Mononuclear cell (primary cell): Measurements from ENCODE around the gene TFF1. TPM values are rescaled to one million over a fixed set of nuclear protein-coding genes. Genes with fewer than 3 reads are reported as not detected.

Source experiments
- H3K27me3 ChIP-seq: 2 replicates; pipeline ENCODE4 v1.6.0; 2011; ENCODE audit warnings: low read length, control low read depth; ENCODE audit not compliant: insufficient read depth
- H3K4me1 ChIP-seq: 2 replicates; pipeline ENCODE4 v1.5.1; 2011; ENCODE audit warnings: mild to moderate bottlenecking, low read length, control low read depth; ENCODE audit not compliant: insufficient read depth
- H3K4me3 ChIP-seq: 2 replicates; pipeline ENCODE4 v1.5.1; 2011; ENCODE audit warnings: mild to moderate bottlenecking, low read length, moderate library complexity
- H3K9me3 ChIP-seq: 2 replicates; pipeline ENCODE4 v1.5.1; 2011; ENCODE audit warnings: low read depth, mild to moderate bottlenecking, control low read depth, low read length
- total RNA-seq: library from RNA; depleted of rRNA; stranded (reverse); fragments of >200 nt; gene quantifications from one replicate; pipeline ENCODE4 v1.2.3, GENCODE V29; 2012

Gene TFF1
- total RNA-seq, 1 donor: not detected

DNA sequence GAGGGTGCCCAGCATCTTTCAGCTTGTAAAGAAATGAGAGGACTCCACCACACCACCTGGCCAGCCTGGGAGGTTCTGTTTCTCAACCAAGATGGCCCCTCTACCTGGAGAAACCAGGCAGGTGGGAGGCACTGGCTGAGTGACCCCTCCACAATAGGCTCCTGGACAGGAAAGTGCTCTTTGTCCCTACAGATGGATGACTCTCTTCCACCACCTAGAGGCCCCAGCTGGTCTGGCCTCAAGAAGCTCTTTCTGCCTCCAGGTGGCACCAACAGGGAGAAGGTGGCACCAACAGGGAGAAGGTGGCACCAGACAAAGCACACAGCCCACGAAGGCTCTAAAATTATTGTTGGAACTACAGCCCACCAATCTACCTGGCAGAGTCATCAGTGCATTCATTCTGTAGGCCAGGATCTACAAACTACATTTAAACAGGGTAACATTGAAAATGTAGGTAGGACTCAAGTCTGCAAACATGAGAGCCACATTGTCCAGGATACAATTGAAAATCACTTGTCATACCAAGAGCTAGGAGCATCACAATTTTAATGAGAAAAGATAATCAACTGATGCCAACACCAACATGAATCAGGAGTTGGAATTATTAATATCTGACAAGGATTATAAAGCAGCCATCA, 15.1 kb upstream of the TFF1 start:
- Histone ChIP-seq H3K4me1 (peaks cover 5% of the 10 kb centered on the region), H3K27me3 (no peaks in the 10 kb centered on the region), H3K4me3 (no peak overlapping the region), H3K9me3 (no peaks in the 10 kb centered on the region)

DNA sequence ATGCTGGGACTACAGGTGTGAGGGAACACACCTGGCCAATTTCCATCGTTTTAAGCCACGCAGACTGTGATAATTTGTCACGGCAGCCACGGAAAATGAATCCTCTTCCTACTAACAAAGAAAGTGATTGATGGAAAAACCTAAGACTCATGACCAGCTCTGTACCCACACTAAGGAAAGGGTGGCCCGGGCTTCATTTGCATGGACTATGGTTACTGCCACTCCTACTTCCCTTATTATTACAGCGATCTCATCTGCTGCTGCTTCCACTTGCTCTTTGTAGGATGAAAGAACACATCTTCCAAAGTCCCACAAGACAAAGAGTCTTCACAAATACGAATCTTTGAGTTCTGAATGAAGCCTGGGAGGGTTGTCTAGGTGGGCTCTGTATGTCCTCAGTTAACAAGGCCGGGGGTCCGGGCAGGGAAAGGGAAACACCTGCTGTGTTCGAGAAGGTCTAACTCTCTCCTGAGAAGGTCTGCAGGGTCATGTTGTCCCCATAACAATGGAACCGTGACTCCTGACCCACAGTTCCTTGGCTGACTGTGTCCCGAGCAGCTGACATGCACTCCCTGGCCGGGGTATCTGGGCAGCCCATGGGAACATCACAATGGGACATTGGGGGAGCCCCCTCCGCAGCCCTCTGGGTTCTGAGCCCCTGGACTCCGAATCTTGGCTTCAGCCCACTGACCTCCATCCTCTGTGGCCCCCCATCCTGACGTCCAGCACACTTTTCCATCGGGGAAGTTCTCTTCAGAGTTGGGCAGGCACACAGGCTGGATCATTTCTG, 13.3 kb upstream of the TFF1 start:
- no peak overlapping the region for H3K4me3 ChIP-seq
- H3K4me1 ChIP-seq: no peaks in the 10 kb centered on the region
- no peaks in the 10 kb centered on the region for H3K27me3 ChIP-seq
- no peaks in the 10 kb centered on the region for H3K9me3 ChIP-seq

DNA sequence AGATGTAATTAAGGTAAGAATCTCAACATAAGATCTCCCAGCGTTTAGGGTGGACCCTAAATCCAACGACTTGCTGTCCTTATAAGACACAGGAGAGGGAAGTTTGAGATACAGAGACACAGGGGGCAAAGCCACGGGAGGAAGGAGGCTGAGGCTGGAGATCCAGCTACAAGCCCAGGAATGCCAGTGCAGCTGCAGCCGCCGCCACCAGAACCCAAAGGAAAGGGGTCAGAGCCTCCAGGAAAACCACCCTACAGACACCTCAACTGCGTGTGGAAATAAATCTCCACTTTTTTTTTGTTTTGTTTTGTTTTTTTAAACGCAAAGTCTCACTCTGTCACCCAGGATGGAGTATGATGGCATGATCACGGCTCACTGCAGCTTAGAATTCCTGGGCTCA, 12.1 kb upstream of the TFF1 start:
- no peak overlapping the region for H3K4me3 ChIP-seq
- H3K4me1 ChIP-seq: no peaks in the 10 kb centered on the region
- no peaks in the 10 kb centered on the region for H3K27me3 ChIP-seq
- H3K9me3 ChIP-seq: no peaks in the 10 kb centered on the region

DNA sequence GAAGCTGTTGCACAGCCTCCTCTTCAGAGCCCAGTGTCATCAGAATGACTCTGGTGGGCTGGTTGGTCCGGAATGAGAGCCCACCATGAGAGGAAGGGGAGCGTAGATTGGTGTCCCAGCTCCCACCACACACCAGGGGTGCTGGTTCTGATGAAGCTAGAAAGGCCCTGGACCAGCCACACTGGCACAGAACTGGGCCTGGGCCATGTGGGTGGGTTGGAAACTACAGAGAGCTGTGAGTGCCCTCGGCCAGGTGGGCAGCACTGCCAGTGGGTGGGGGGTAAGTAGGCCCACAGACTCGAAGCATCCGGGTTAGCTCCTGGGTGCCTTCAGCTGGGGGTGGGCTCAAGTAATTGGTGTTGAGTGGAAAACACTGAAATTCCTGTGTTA, 11.6 kb upstream of the TFF1 start:
- Histone ChIP-seq H3K27me3 (no peaks in the 10 kb centered on the region), H3K9me3 (no peaks in the 10 kb centered on the region), H3K4me1 (no peaks in the 10 kb centered on the region), H3K4me3 (no peak overlapping the region)

DNA sequence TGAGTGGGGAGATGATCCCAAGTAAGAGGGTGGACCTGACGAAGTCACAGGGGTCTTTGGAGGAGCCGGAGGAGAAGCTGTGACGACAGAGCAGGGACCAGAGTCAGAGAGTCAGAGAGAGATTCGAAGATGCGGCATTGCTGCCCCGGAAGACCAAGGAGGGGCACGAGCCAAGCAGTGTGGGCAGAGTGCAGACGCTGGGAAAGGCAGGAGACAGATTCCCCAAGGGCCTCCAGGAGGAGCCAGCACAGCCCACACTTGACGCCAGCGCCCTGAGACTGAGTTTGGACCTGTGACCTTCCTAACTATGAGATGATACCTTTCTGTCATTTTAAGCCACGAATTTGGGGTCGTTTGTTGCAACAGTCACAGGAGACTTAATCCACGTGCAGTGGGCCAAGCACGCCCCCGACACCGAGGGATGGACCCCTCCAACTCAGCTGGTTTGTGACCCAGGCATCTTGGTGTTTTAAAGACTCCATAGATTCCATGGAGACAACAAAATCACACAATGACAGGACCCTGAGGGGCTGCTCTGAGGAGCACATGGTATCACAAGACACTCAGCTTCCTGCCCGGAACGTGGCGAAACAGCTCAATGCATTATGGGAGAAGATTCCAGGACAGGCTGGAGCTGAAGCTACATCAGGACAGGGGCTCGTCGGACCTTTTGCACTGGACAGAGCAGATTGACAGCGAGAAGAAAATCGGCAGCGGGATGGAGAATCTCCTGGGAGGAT, 11.0 kb upstream of the TFF1 start:
- H3K27me3 ChIP-seq: no peaks in the 10 kb centered on the region
- H3K4me3 ChIP-seq: no peak overlapping the region
- H3K4me1 ChIP-seq: no peaks in the 10 kb centered on the region
- H3K9me3 ChIP-seq: no peaks in the 10 kb centered on the region

DNA sequence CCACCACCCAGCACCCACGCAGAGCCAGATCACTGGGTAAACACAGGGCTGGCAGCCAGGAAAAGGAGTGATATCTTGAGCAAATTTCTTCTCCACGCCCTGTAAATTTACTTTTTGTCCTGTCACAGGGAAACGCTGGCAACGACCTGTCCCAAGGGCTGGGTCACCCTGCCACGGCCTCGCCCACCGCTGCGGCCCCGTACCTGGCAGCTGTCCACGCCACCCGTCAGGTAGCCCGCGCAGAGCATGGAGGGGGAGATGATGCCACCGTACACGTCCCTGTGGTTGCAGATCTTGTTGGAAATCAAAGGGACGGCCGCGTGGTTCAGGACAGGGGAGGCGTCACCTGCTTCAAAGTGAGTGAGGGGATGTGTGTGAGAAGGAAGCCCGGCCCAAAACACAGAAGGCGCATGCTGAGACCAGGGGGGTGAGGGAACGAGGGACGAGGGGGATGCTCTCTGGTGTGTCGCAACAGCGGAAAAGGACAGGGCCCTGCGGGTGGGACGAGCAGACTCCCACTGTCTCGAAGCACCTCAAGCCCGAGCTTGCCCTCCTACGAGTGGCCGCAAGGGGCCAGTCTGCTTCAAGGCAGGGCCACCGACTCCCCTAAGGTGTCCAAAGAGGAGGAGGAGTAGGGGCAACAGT, 10.1 kb upstream of the TFF1 start:
- Histone ChIP-seq H3K4me3 (no peak overlapping the region), H3K9me3 (no peaks in the 10 kb centered on the region), H3K4me1 (no peaks in the 10 kb centered on the region), H3K27me3 (no peaks in the 10 kb centered on the region)

DNA sequence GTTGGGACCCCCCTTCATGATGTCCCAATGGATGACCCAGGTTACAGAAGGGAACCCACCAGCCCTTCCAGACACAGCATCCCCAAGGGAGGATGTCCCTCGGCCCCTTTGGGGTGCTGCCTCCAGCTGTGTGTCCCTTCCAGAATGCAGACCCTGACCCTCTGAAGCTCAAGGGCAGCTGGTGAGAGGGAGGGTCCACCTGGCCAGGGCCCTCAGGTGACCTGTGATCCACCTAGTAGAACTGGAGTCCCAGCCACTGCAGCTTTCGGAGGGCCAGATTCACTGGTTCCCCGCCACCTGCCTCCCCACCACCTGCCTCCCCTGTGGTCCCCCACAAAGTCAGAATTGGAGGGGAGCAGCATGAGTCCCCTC, 9.6 kb upstream of the TFF1 start:
- H3K4me3 ChIP-seq: no peak overlapping the region
- H3K9me3 ChIP-seq: no peaks in the 10 kb centered on the region
- no peaks in the 10 kb centered on the region for H3K4me1 ChIP-seq
- no peaks in the 10 kb centered on the region for H3K27me3 ChIP-seq

DNA sequence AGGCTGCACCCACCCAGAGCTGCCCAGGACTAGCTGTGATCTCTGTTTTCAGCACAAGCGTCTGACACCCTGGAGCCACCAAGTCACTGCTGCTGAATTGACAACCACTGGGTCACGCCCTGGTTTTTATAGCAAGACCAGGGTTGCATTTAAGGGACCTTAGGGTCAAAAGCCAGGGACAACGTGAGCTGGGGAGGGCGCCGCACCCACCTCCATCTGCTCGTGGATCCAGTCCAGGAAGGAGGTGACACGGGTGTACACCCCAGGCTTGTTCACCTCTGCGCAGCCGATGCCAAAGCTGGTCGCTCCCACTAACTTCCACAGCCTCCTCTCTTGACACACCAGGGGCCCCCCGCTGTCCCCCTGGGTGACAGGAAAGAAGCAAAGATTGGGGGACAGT, 9.2 kb upstream of the TFF1 start:
- Histone ChIP-seq H3K9me3 (no peaks in the 10 kb centered on the region), H3K4me1 (no peaks in the 10 kb centered on the region), H3K27me3 (no peaks in the 10 kb centered on the region)

DNA sequence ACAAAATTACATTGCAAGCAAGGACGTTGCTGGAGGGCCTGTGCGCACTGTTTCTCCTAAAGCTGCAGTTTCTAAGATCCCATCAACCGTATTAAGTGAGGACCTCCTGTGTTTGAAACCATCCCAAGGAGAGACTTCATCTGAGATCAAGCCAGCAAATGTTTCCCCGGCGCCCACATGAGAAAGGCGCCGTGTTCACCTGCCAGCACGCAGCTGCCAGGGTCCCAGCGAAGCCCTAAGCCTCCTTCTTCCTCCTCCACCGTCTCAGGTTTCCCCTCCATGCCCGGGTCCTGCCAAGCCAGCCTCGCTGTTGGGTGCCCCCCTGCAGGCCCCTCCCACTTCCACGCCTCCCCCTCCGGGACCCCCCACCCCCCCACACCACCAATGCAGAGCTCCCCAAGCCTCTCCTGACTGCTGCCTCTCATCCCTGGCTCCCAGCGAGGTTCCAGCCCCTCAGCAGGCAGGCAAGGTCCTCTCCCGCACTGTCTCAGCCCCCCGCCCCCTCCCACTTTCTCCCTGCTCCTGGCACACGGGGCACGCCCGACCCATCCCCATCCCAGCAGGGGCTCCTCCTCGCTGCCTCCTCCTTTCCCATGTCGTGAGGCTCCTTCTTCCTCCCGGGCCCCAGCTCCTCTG, 8.6 kb upstream of the TFF1 start:
- H3K27me3 ChIP-seq: no peaks in the 10 kb centered on the region
- H3K4me3 ChIP-seq: no peak overlapping the region
- H3K4me1 ChIP-seq: no peaks in the 10 kb centered on the region
- H3K9me3 ChIP-seq: no peaks in the 10 kb centered on the region

More for the DNA sequence above, 9.2 kb upstream of the TFF1 start:
- no peak overlapping the region for H3K4me3 ChIP-seq

DNA sequence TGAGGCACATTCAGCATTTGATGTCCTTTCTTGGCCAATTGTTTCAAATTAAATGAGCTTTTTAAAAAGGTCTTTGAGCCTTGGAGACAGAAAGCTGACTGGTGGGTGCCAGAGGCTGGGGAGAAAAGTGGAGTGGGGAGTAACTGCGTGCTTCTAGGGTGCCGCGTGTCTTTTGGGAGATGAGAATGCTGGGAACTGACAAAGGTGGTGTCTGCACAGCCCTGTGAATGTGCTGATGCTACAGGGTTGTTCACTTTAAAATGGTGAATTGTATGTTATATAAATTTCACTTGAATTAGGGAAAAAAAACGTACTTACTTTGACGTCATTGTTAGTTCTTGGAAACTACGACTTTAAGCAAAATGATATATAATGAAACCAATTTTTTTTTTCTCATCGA, 8.1 kb upstream of the TFF1 start:
- Histone ChIP-seq H3K4me1 (no peaks in the 10 kb centered on the region), H3K27me3 (no peaks in the 10 kb centered on the region), H3K4me3 (no peak overlapping the region), H3K9me3 (no peaks in the 10 kb centered on the region)

DNA sequence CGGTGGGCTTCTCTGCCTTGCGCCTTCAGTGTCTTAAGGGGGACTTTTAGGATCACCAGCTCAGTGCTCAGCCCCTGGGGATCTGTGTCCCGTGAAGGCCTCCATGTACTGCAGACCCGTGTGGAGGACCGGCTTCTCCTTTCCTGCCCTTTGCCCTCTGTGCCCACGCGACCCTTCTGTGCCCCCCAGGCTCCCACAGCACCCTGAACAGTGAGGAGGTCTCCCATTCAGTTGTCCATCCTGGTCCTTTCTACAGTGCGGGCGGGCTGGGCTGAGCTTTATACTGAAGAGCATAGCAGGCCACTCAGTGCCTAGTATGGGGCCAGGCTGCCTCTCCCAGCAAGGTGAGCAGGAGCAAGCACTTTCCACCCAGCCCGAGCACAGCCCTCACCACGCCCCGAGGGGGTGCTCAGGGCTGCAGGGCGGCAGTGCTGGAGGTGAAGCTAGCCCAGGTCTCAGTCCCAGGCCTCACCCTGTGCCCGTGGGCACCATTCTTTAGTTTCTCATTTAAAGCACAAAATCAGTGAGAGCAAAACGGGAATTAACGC, 7.6 kb upstream of the TFF1 start:
- H3K4me3 ChIP-seq: no peak overlapping the region
- no peaks in the 10 kb centered on the region for H3K9me3 ChIP-seq

DNA sequence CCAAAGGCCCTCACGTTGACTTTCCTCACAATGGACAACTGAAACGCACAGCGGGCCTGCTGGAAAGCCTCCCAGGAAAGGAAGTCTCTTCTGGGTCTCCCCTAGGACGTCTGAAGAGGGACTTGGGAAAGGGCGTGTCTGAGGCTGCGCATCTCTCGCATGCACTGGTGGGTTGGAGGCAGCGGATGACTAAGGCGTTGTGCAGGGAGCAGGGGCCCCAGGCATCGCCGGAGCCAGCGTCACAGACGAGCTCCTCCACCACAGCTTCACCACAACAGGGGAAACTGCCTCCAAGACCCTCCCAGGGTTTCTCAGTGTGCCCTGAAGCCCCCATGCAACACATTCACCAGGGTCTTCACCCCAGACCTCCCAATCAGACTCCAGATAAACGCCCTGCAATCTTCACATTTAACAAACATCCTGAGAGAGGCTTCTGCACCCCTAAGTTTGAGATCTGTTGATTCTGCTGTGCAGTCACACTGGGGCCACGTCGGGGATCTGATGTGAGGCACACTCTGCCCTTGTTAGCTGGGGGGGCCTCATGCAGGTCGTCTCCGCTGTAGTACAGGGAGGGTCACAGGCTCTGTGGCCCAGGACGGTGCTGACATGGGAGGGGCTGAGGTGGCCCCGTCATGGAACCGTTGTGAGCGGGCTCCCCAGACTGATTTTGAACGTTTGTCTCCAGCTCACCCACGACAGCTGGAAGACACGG, 7.0 kb upstream of the TFF1 start:
- Histone ChIP-seq H3K9me3 (no peaks in the 10 kb centered on the region), H3K27me3 (no peaks in the 10 kb centered on the region), H3K4me1 (no peaks in the 10 kb centered on the region), H3K4me3 (no peak overlapping the region)

More for the DNA sequence above, 7.6 kb upstream of the TFF1 start:
- H3K27me3 ChIP-seq: no peaks in the 10 kb centered on the region
- H3K4me1 ChIP-seq: no peaks in the 10 kb centered on the region

DNA sequence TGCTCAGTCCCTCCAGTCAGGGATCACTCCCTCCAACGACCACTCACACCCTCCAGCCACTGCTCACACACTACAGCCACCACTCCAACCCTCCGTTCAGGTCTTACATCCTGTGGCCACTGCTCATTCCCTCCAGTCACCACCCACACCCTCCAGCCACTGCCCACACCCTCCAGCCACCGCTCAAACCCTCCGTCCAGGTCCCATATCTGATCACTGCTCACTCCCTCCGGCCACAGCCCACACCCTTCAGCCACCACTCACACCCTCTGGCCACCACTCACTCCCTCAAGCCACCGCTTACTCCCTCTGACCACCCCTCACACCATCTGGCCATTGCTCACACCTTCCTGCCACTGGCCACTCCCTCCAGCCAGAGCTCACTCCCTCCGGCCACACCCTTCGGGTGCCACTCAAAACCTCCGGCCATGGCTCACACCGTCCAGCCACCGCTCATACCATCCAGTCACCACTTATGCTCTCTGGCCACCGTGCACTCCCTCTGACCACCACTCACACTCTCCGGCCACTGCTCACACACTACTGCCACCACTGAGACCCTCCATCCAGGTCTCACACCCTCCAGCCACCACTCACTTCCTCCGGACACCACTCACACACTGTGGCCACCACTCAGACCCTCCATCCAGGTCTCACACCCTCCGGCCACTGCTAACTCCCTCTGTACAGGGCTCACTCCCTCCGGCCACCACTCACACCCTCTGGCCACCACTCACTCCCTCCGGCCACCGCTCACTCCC, 4.7 kb upstream of the TFF1 start:
- Histone ChIP-seq H3K4me3 (no peak overlapping the region), H3K4me1 (no peaks in the 10 kb centered on the region), H3K9me3 (no peaks in the 10 kb centered on the region), H3K27me3 (no peaks in the 10 kb centered on the region)
